DOHH2 (cell line): ENCODE results near the gene ZFAND4.

Experiments
- EZH2phosphoT487 ChIP-seq: fragments of 200-600 bp; sonication (generic); IDR thresholded peaks from 2 replicates; pipeline ENCODE4 v1.6.1; 2017; ENCODE audit warnings: borderline replicate concordance, mild to moderate bottlenecking, antibody characterized with exemption, low read length, moderate library complexity, mixed read lengths
- TF ChIP-seq, protein P1 (sequence below): fragments of 200-600 bp; sonication (generic); IDR thresholded peaks from one replicate; pipeline ENCODE4 v1.5.1; 2014; ENCODE audit warnings: antibody characterized with exemption, mild to moderate bottlenecking, low read depth, low read length; ENCODE audit not compliant: poor library complexity, severe bottlenecking

DNA sequence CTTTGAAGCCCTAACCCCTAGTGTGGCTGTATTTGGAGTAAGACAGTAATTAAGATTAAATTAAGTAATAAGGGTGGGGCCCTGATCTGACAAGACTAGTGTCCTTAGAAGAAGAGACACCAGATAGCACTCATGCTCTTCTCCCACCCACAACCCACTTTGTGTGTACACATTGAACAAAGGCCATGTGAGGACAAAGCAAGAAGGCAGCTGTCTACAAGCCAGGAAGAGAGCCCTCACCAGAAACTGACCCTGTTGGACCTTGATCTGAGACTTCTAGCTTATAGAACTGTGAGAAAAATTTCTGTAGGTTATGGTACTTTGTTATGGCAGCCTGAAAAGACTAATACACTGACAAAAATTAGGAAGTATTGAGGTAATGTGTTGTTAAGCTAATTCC lies 59.8 kb downstream of the ZFAND4 start:
- TF ChIP-seq, protein P1, sequence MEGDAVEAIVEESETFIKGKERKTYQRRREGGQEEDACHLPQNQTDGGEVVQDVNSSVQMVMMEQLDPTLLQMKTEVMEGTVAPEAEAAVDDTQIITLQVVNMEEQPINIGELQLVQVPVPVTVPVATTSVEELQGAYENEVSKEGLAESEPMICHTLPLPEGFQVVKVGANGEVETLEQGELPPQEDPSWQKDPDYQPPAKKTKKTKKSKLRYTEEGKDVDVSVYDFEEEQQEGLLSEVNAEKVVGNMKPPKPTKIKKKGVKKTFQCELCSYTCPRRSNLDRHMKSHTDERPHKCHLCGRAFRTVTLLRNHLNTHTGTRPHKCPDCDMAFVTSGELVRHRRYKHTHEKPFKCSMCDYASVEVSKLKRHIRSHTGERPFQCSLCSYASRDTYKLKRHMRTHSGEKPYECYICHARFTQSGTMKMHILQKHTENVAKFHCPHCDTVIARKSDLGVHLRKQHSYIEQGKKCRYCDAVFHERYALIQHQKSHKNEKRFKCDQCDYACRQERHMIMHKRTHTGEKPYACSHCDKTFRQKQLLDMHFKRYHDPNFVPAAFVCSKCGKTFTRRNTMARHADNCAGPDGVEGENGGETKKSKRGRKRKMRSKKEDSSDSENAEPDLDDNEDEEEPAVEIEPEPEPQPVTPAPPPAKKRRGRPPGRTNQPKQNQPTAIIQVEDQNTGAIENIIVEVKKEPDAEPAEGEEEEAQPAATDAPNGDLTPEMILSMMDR, result no peak
- no peak for TF ChIP-seq EZH2phosphoT487
